ENCODE results near the gene FBXL15.
A peak's percentile ranks its signal among the peaks of the same experiment; 100 is the strongest.

The FBXL15 gene

GRCh38 chr10:102393411-102394078 lies 27.1 kb upstream of the FBXL15 start:
- no peak for TF ChIP-seq FOXM1 (IDR thresholded peaks at IDR 0.05; ENCODE audit: borderline replicate concordance)
- TF ChIP-seq ZNF384 (IDR thresholded peaks at IDR 0.05): no peak
- TF ChIP-seq TARDBP (IDR thresholded peaks at IDR 0.05): no peak
- no peak for TF ChIP-seq SUZ12 (IDR thresholded peaks at IDR 0.05)
- TF ChIP-seq HDGF (IDR thresholded peaks at IDR 0.05; ENCODE audit: borderline replicate concordance): no peak
- no peak for TF ChIP-seq SP1 (IDR thresholded peaks at IDR 0.05)
- TF ChIP-seq BHLHE40 (IDR thresholded peaks at IDR 0.05; ENCODE audit: borderline replicate concordance): no peak
- no peak for TF ChIP-seq ARNT (IDR thresholded peaks at IDR 0.05)
- no peak for TF ChIP-seq ELF4 (IDR thresholded peaks at IDR 0.05)
- TF ChIP-seq FOXK2 (IDR thresholded peaks at IDR 0.05): no peak
- TF ChIP-seq, protein P1, sequence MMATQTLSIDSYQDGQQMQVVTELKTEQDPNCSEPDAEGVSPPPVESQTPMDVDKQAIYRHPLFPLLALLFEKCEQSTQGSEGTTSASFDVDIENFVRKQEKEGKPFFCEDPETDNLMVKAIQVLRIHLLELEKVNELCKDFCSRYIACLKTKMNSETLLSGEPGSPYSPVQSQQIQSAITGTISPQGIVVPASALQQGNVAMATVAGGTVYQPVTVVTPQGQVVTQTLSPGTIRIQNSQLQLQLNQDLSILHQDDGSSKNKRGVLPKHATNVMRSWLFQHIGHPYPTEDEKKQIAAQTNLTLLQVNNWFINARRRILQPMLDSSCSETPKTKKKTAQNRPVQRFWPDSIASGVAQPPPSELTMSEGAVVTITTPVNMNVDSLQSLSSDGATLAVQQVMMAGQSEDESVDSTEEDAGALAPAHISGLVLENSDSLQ (IDR thresholded peaks at IDR 0.05): no peak
- CTCF ChIA-PET: interaction anchor here (0.6 to 2.7 kb wide), 11 partner anchors 8 to 316 kb away, joined by 3 to 15 read pairs (median 3); no protein-coding TSS in a partner anchor
- POLR2A ChIA-PET: interaction anchor here (1.1 to 3.7 kb wide), 4 partner anchors 10 to 86 kb away, joined by 3 to 17 read pairs (median 4); partner anchors contain the start of genes CUEDC2 and FBXL15
- peak; percentile 92 for DNase-seq (ENCODE audit: extremely low spot score)

DNA sequence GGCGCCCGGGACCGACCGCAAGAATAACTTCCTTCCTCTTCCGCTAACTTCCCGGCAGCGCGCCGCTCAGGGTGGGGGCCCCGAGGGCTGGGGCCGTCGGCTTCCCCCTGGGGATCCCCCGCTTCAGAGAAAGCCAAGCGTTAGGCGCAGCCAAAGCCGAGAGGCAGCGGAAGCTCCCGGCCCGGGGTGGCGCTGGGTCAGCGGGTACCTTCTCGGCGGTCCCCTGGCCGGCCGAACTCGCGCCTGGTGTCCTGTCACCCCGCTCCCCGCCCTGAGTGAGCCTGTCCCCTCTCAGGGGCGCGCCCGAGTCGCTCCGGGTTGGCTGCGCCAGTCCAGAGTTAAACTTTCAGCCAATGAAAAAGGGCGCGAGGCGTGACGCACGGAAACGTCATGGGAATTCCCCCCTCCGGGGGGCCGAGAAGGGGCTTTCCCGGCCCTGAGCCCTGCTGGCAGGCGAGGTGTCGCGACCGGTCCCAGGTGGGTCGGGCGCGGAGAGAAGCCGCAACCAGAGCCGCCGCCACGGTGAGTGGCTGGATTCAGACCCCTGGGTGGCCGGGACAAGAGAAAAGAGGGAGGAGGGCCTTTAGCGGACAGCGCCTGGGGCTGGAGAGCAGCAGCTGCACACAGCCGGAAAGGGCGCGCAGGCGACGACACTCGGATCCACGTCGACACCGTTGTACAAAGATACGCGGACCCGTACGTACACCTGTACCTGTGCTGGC lies 26.4 kb upstream of the FBXL15 start:
- POLR2A ChIA-PET: interaction anchor here (0.9 to 3.7 kb wide), 7 partner anchors 9 to 85 kb away, joined by 3 to 17 read pairs (median 4); partner anchors contain the start of genes CUEDC2 and FBXL15
- CTCF ChIA-PET: interaction anchor here (0.6 to 2.7 kb wide), 8 partner anchors 8 to 223 kb away, joined by 3 to 15 read pairs (median 4); no protein-coding TSS in a partner anchor
- DNase-seq (ENCODE audit: extremely low spot score): peak; percentile 89
- TF ChIP-seq FOXK2 (IDR thresholded peaks at IDR 0.05) (no peak), FOXM1 (IDR thresholded peaks at IDR 0.05; ENCODE audit: borderline replicate concordance) (peak; percentile 95), CTBP1 (IDR thresholded peaks at IDR 0.05; ENCODE audit: borderline replicate concordance) (peak; percentile 52; the same call in 1 of the 2 replicates)
- TF ChIP-seq, protein P1 (IDR thresholded peaks at IDR 0.05): peak; percentile 33; the same call in 1 of the 2 replicates

DNA sequence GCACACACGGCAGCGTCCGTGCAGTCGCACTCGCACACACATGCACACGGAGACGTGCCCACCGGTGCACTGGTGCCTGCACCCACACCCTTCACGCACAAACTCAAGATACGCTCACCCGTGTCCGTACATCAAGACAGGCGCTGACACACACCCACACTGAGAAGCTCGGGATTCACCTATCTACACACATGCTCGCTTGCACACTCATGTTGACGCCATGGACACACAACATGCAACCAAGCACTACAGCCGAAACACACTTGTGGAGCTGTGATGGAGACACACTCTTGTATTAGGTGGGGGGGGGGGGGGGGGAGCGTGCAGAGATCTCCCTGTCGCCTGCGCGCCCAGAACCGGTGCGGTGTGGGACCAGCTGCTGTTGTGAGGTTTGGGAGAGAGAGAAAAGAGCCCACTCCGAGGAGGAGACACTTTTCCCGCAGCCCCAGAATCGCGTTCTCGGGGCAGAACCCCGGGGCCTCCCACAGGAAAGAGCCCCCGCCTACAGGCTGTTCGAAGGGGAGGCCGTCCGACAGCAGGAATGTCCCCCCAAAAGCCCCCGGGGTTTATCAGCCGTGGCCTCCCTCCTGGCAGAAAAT lies 25.7 kb upstream of the FBXL15 start:
- ChIA-PET POLR2A (interaction anchor here (0.9 to 3.7 kb wide), 5 partner anchors 11 to 82 kb away, joined by 3 to 17 read pairs (median 4); partner anchors contain the start of gene FBXL15), CTCF (interaction anchor here (1.2 to 2.7 kb wide), 4 partner anchors 9 to 164 kb away, joined by 3 to 15 read pairs (median 4); no protein-coding TSS in a partner anchor)
- DNase-seq (ENCODE audit: extremely low spot score): peak; percentile 49
- TF ChIP-seq ZNF384 (IDR thresholded peaks at IDR 0.05) (no peak), SUZ12 (IDR thresholded peaks at IDR 0.05) (no peak), TARDBP (IDR thresholded peaks at IDR 0.05) (no peak; the same call in none of the 2 replicates), L3MBTL2 (conservative IDR thresholded peaks at IDR 0.05) (peak; percentile 81), SP1 (IDR thresholded peaks at IDR 0.05) (no peak)
- TF ChIP-seq, protein P1 (IDR thresholded peaks at IDR 0.05): no peak

GRCh38 chr10:102395400-102396316 lies 25.0 kb upstream of the FBXL15 start, which contains the start of gene NFKB2:
TSS of gene NFKB2 (plus strand) at chr10:102395705. CDS start at chr10:102395960, 255 bp downstream.
- peak; percentile 92 for DNase-seq (ENCODE audit: extremely low spot score)
- TF ChIP-seq ELF4 (IDR thresholded peaks at IDR 0.05): no peak
- no peak for TF ChIP-seq ZNF384 (IDR thresholded peaks at IDR 0.05)
- TF ChIP-seq SP1 (IDR thresholded peaks at IDR 0.05): peak; percentile 96
- TF ChIP-seq, protein P1 (IDR thresholded peaks at IDR 0.05): no peak
- no peak for TF ChIP-seq CTBP1 (IDR thresholded peaks at IDR 0.05; ENCODE audit: borderline replicate concordance)
- no peak for TF ChIP-seq FOXK2 (IDR thresholded peaks at IDR 0.05)
- CTCF ChIA-PET: interaction anchor here (1.0 to 2.7 kb wide), 7 partner anchors 8 to 166 kb away, joined by 3 to 15 read pairs (median 4); no protein-coding TSS in a partner anchor
- POLR2A ChIA-PET: interaction anchor here (0.9 to 3.7 kb wide), 6 partner anchors 12 to 81 kb away, joined by 3 to 17 read pairs (median 4); partner anchors contain the start of gene FBXL15

DNA sequence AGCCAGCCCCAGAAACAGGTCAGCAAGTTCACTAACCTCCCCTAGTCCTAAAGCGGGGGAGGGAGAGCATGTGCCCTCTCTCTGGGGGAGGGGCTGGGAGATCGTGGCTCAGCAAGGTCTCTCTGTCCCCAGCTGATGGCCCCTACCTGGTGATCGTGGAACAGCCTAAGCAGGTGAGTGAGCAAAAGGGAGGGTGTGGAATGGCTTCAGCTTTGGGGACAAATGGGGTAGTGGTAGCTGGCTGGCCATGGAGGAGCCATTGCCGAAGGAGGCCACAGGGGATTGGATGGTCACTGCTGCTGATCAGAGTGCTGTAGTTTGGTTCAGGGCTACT lies 24.4 kb upstream of the FBXL15 start:
- no peak for TF ChIP-seq FOXA1 (IDR thresholded peaks at IDR 0.05)
- TF ChIP-seq CTBP1 (IDR thresholded peaks at IDR 0.05; ENCODE audit: borderline replicate concordance): no peak
- no peak for TF ChIP-seq BHLHE40 (IDR thresholded peaks at IDR 0.05; ENCODE audit: borderline replicate concordance)
- CTCF ChIA-PET: interaction anchor here (1.0 to 1.6 kb wide), 3 partner anchors 53 to 166 kb away, joined by 3 to 4 read pairs (median 4); no protein-coding TSS in a partner anchor
- POLR2A ChIA-PET: interaction anchor here (1.1 to 3.7 kb wide), 3 partner anchors 14 to 54 kb away, joined by 4 to 17 read pairs (median 7); partner anchors contain the start of gene FBXL15
- DNase-seq (ENCODE audit: extremely low spot score): no peak
